ENCODE results near the gene RPL39.
A peak's percentile ranks its signal among the peaks of the same experiment; 100 is the strongest.
"Not testable (repeated sequence)": the region's sequence is repeated elsewhere in the genome, so short reads cannot be mapped to it uniquely, and the experiment has no call there.

The RPL39 gene

DNA sequence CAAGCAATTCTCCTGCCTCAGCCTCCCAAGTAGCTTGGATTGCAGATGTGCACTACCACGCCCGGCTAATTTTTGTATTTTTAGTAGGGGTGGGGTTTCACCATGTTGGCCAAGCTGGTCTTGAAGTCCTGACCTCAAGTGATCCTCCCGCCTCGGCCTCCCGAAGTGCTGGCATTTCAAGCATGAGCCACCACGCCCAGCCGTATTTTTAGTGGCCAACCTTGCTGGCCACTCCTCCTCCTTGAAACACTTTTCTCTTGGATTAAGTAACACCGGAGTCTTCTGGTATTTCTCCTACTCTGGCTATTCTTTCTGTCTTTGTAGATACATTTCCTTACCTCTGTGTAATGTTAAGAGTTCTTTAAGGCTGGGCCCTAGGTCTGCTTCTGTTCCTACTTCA lies 11.1 kb upstream of the RPL39 start:
- no peak overlapping the region for H3K4me3 ChIP-seq (ENCODE audit: low read length in 2 of 2)
- H3K4me1 ChIP-seq (ENCODE audit: control insufficient read depth in 2 of 2, insufficient read depth in 2 of 2, low read length in 2 of 2), result no peaks in the 10 kb centered on the region
- no peak overlapping the region for H3K27ac ChIP-seq (ENCODE audit: low read depth in 2 of 2, low read length in 2 of 2)
- H3K36me3 ChIP-seq (ENCODE audit: control insufficient read depth in 2 of 2, insufficient read depth in 2 of 2, low read length in 2 of 2), result no peaks in the 10 kb centered on the region
- H3K9ac ChIP-seq (ENCODE audit: low read depth in 1 of 2, low read length in 2 of 2), result no peak overlapping the region
- no peaks in the 10 kb centered on the region for H3K9me3 ChIP-seq (ENCODE audit: control insufficient read depth in 2 of 2, low read length in 2 of 2)
- no peaks in the 10 kb centered on the region for H3K27me3 ChIP-seq (ENCODE audit: control insufficient read depth in 2 of 2, insufficient read depth in 2 of 2, low read length in 2 of 2)

- H3K4me1 ChIP-seq (ENCODE audit: control insufficient read depth in 2 of 2, insufficient read depth in 2 of 2, low read length in 2 of 2), result no peaks in the 10 kb centered on the region
- H3K27me3 ChIP-seq (ENCODE audit: control insufficient read depth in 2 of 2, insufficient read depth in 2 of 2, low read length in 2 of 2), result no peaks in the 10 kb centered on the region
- no peaks in the 10 kb centered on the region for H3K9me3 ChIP-seq (ENCODE audit: control insufficient read depth in 2 of 2, low read length in 2 of 2)
- H3K4me3 ChIP-seq (ENCODE audit: low read length in 2 of 2), result no peak overlapping the region
- no peak overlapping the region for H3K27ac ChIP-seq (ENCODE audit: low read depth in 2 of 2, low read length in 2 of 2)
- H3K9ac ChIP-seq (ENCODE audit: low read depth in 1 of 2, low read length in 2 of 2), result no peak overlapping the region
- no peaks in the 10 kb centered on the region for H3K36me3 ChIP-seq (ENCODE audit: control insufficient read depth in 2 of 2, insufficient read depth in 2 of 2, low read length in 2 of 2)
Observed at GRCh38 chrX:119801253-119802221, 10.1 kb upstream of the RPL39 start.

GRCh38 chrX:119790977-119791436 lies 423 bp downstream of the RPL39 start:
- H3K27ac ChIP-seq (ENCODE audit: low read depth in 2 of 2, low read length in 2 of 2), result peak overlapping the region; percentile 91 to 92
- H3K4me3 ChIP-seq (ENCODE audit: low read length in 2 of 2), result peak overlapping the region; percentile 74 to 85
- peak overlapping the region; percentile 90 to 94 for H3K9ac ChIP-seq (ENCODE audit: low read depth in 1 of 2, low read length in 2 of 2)
- H3K36me3 ChIP-seq (ENCODE audit: control insufficient read depth in 2 of 2, insufficient read depth in 2 of 2, low read length in 2 of 2), result peaks cover 5 to 9% of the 10 kb centered on the region in 2 donors
- H3K4me1 ChIP-seq (ENCODE audit: control insufficient read depth in 2 of 2, insufficient read depth in 2 of 2, low read length in 2 of 2), result peaks cover 12% of the 10 kb centered on the region in 2 donors
- no peaks in the 10 kb centered on the region for H3K9me3 ChIP-seq (ENCODE audit: control insufficient read depth in 2 of 2, low read length in 2 of 2)
- H3K27me3 ChIP-seq (ENCODE audit: control insufficient read depth in 2 of 2, insufficient read depth in 2 of 2, low read length in 2 of 2), result no peaks in the 10 kb centered on the region

GRCh38 chrX:119784747-119785446 lies 6.5 kb downstream of the RPL39 start:
- H3K4me1 ChIP-seq (ENCODE audit: control insufficient read depth in 2 of 2, insufficient read depth in 2 of 2, low read length in 2 of 2), result peaks cover 8% of the 10 kb centered on the region in 2 donors
- no peaks in the 10 kb centered on the region for H3K27me3 ChIP-seq (ENCODE audit: control insufficient read depth in 2 of 2, insufficient read depth in 2 of 2, low read length in 2 of 2)

GRCh38 chrX:119783026-119783425 lies 8.4 kb downstream of the RPL39 start:
- Histone ChIP-seq H3K9me3 (ENCODE audit: control insufficient read depth in 2 of 2, low read length in 2 of 2) (no peaks in the 10 kb centered on the region), H3K4me3 (ENCODE audit: low read length in 2 of 2) (no peak overlapping the region), H3K4me1 (ENCODE audit: control insufficient read depth in 2 of 2, insufficient read depth in 2 of 2, low read length in 2 of 2) (peaks cover 0 to 2% of the 10 kb centered on the region in 2 donors), H3K27me3 (ENCODE audit: control insufficient read depth in 2 of 2, insufficient read depth in 2 of 2, low read length in 2 of 2) (no peaks in the 10 kb centered on the region), H3K9ac (ENCODE audit: low read depth in 1 of 2, low read length in 2 of 2) (no peak overlapping the region), H3K36me3 (ENCODE audit: control insufficient read depth in 2 of 2, insufficient read depth in 2 of 2, low read length in 2 of 2) (peaks cover 6 to 8% of the 10 kb centered on the region in 2 donors), H3K27ac (ENCODE audit: low read depth in 2 of 2, low read length in 2 of 2) (no peak overlapping the region)

More at GRCh38 chrX:119784747-119785446, 6.5 kb downstream of the RPL39 start:
- peaks cover 9 to 12% of the 10 kb centered on the region in 2 donors for H3K36me3 ChIP-seq (ENCODE audit: control insufficient read depth in 2 of 2, insufficient read depth in 2 of 2, low read length in 2 of 2)
- H3K9me3 ChIP-seq (ENCODE audit: control insufficient read depth in 2 of 2, low read length in 2 of 2), result no peaks in the 10 kb centered on the region
- H3K27ac ChIP-seq (ENCODE audit: low read depth in 2 of 2, low read length in 2 of 2), result no peak overlapping the region
- H3K9ac ChIP-seq (ENCODE audit: low read depth in 1 of 2, low read length in 2 of 2), result no peak overlapping the region
- no peak overlapping the region for H3K4me3 ChIP-seq (ENCODE audit: low read length in 2 of 2)

DNA sequence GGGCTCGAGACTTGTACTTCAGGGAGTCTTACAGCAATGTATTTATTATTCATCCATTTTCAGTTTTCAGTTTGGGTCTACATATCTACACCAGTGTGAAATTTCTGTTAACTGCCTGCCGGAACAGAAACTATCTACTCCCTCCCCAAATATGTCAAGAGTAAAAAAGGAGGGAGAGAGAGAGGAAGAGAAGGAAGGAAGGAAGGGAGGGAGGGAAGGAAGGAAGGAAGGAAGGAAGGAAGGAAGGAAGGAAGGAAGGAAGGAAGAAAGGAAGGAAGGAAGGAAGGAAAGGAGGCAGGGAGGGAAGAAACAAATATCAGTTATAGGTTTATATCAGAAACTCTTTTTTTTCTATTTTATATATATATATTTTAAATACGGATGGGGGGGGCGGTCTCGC lies 12.6 kb downstream of the RPL39 start:
- Histone ChIP-seq H3K27me3 (ENCODE audit: control insufficient read depth in 2 of 2, insufficient read depth in 2 of 2, low read length in 2 of 2) (no peaks in the 10 kb centered on the region), H3K4me1 (ENCODE audit: control insufficient read depth in 2 of 2, insufficient read depth in 2 of 2, low read length in 2 of 2) (no peaks in the 10 kb centered on the region), H3K9me3 (ENCODE audit: control insufficient read depth in 2 of 2, low read length in 2 of 2) (no peaks in the 10 kb centered on the region), H3K27ac (ENCODE audit: low read depth in 2 of 2, low read length in 2 of 2) (no peak overlapping the region), H3K9ac (ENCODE audit: low read depth in 1 of 2, low read length in 2 of 2) (no peak overlapping the region), H3K36me3 (ENCODE audit: control insufficient read depth in 2 of 2, insufficient read depth in 2 of 2, low read length in 2 of 2) (no peaks in the 10 kb centered on the region), H3K4me3 (ENCODE audit: low read length in 2 of 2) (no peak overlapping the region)

- no peak overlapping the region for H3K9ac ChIP-seq (ENCODE audit: low read depth in 1 of 2, low read length in 2 of 2)
- H3K27me3 ChIP-seq (ENCODE audit: control insufficient read depth in 2 of 2, insufficient read depth in 2 of 2, low read length in 2 of 2), result no peaks in the 10 kb centered on the region
- no peaks in the 10 kb centered on the region for H3K9me3 ChIP-seq (ENCODE audit: control insufficient read depth in 2 of 2, low read length in 2 of 2)
- H3K4me3 ChIP-seq (ENCODE audit: low read length in 2 of 2), result no peak overlapping the region
- H3K36me3 ChIP-seq (ENCODE audit: control insufficient read depth in 2 of 2, insufficient read depth in 2 of 2, low read length in 2 of 2), result no peaks in the 10 kb centered on the region
- H3K4me1 ChIP-seq (ENCODE audit: control insufficient read depth in 2 of 2, insufficient read depth in 2 of 2, low read length in 2 of 2), result no peaks in the 10 kb centered on the region
- peak overlapping the region in 1 of 2 donors; percentile 34 for H3K27ac ChIP-seq (ENCODE audit: low read depth in 2 of 2, low read length in 2 of 2)
Observed at GRCh38 chrX:119775517-119776238, 15.8 kb downstream of the RPL39 start.

- H3K9me3 ChIP-seq (ENCODE audit: control insufficient read depth in 2 of 2, low read length in 2 of 2); H3K9ac ChIP-seq (ENCODE audit: low read depth in 1 of 2, low read length in 2 of 2); H3K4me1 ChIP-seq (ENCODE audit: control insufficient read depth in 2 of 2, insufficient read depth in 2 of 2, low read length in 2 of 2); H3K27me3 ChIP-seq (ENCODE audit: control insufficient read depth in 2 of 2, insufficient read depth in 2 of 2, low read length in 2 of 2); H3K36me3 ChIP-seq (ENCODE audit: control insufficient read depth in 2 of 2, insufficient read depth in 2 of 2, low read length in 2 of 2); H3K4me3 ChIP-seq (ENCODE audit: low read length in 2 of 2); H3K27ac ChIP-seq (ENCODE audit: low read depth in 2 of 2, low read length in 2 of 2): not testable (repeated sequence)
Observed at GRCh38 chrX:119769388-119769787, 22.0 kb downstream of the RPL39 start.

DNA sequence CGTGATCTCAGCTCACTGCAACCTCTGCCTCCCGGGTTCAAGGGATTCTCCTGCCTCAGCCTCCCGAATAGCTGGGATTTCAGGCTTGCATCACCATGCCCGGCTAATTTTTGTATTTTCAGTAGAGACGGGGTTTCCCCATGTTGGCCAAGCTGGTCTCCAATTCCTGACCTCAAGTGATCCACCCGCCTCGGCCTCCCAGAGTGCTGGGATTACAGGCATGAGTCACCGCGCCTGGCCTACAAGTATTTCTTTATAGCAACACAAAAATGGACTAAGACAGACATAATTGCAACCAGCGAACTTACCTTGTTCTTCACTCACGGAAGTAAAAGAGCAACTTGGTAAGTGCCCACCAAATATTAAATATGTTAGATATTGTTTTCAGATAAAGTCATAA lies 23.0 kb downstream of the RPL39 start:
- H3K4me1 ChIP-seq (ENCODE audit: control insufficient read depth in 2 of 2, insufficient read depth in 2 of 2, low read length in 2 of 2); H3K27ac ChIP-seq (ENCODE audit: low read depth in 2 of 2, low read length in 2 of 2); H3K9ac ChIP-seq (ENCODE audit: low read depth in 1 of 2, low read length in 2 of 2); H3K27me3 ChIP-seq (ENCODE audit: control insufficient read depth in 2 of 2, insufficient read depth in 2 of 2, low read length in 2 of 2); H3K9me3 ChIP-seq (ENCODE audit: control insufficient read depth in 2 of 2, low read length in 2 of 2); H3K36me3 ChIP-seq (ENCODE audit: control insufficient read depth in 2 of 2, insufficient read depth in 2 of 2, low read length in 2 of 2); H3K4me3 ChIP-seq (ENCODE audit: low read length in 2 of 2): not testable (repeated sequence)

Measured in mucosa of rectum (tissue), 2 donors.